HCT116 (cell line): ENCODE data around the gene ZNF618. TPM values are rescaled to one million over a fixed set of nuclear protein-coding genes. Genes with fewer than 3 reads are reported as not detected.

ENCODE experiments used
- ATAC-seq: fragments of 200-7000 bp; cut with Tn5 transposase; 2 replicates; pipeline ENCODE4 v1.9.1; 2020; ENCODE audit warnings: mild to moderate bottlenecking, moderate library complexity
- BruUV-seq: library from RNA; stranded (reverse); fragments of 400-500 nt; replicated peaks from 2 replicates; lab custom pipeline; 2021; lab: Mats Ljungman, UMichigan
- CTCF ChIA-PET: fragments of 300-600 bp; sonication (Branson Sonifier 250); formaldehyde crosslinking; loops from one replicate; lab custom pipeline; 2021; ENCODE audit warnings: antibody characterized with exemption; lab: Charles Lee
- POLR2A ChIA-PET: fragments of 300-600, 350-600 bp; sonication (Branson Sonifier 250); formaldehyde crosslinking; loops from one replicate; lab custom pipeline; 2021; ENCODE audit warnings: antibody characterized with exemption; lab: Charles Lee
- RAD21 ChIA-PET, 2 experiments: fragments of 300-600 bp; sonication (Branson Sonifier 250); formaldehyde crosslinking; loops; one replicate each; lab custom pipeline; 2023; ENCODE audit warnings: low total read pairs in 2 of 2; ENCODE audit not compliant: uncharacterized antibody in 2 of 2, unreplicated experiment in 2 of 2, low non-redundant PET in 1 of 2; lab: Charles Lee
- DNase-seq: peaks from one replicate; pipeline ENCODE4 v3.0.0-alpha.2; 2010; ENCODE audit warnings: low read depth, low spot score
- H2AFZ ChIP-seq: fragments of 200-600 bp; shearing (Covaris generic), sonication (generic); 2 replicates; pipeline ENCODE4 v1.6.1; 2017; ENCODE audit warnings: low read depth, mixed run types, mixed read lengths, antibody characterized with exemption, low read length; ENCODE audit not compliant: poor library complexity, severe bottlenecking
- H3K27ac ChIP-seq: 2 replicates; pipeline ENCODE4 v1.5.1; 2012; ENCODE audit warnings: low read depth, low read length
- H3K27me3 ChIP-seq: fragments of 200-600 bp; sonication (generic); 2 replicates; pipeline ENCODE4 v1.6.1; 2016; ENCODE audit warnings: mixed run types, low read length, mixed read lengths; ENCODE audit not compliant: insufficient read depth
- H3K36me3 ChIP-seq, 2 experiments: fragments of 200-500 bp in 1 of 2; fragments of 200-600 bp in 1 of 2; sonication (Bioruptor generic) in 1 of 2; sonication (generic) in 1 of 2; 2 replicates each; pipeline versions ENCODE4 v1.5.1 to v1.6.1; 2014 to 2016; ENCODE audit warnings: low read length in 2 of 2, inconsistent platforms in 1 of 2, mixed read lengths in 1 of 2, mixed run types in 1 of 2; ENCODE audit not compliant: insufficient read depth in 2 of 2, control insufficient read depth in 1 of 2
- H3K4me1 ChIP-seq, 2 experiments: fragments of 200-600 bp in 1 of 2; sonication (generic) in 1 of 2; 2 replicates each; pipeline versions ENCODE4 v1.5.1 to v1.6.1; 2012 to 2017; ENCODE audit warnings: low read length in 2 of 2, inconsistent platforms in 1 of 2, mild to moderate bottlenecking in 1 of 2, mixed read lengths in 1 of 2, mixed run types in 1 of 2, moderate library complexity in 1 of 2; ENCODE audit not compliant: insufficient read depth in 2 of 2, control insufficient read depth in 1 of 2
- H3K4me2 ChIP-seq: fragments of 200-600 bp; sonication (generic); 2 replicates; pipeline ENCODE4 v1.6.1; 2017; ENCODE audit warnings: mixed run types, low read length, mixed read lengths
- H3K4me3 ChIP-seq, 2 experiments: fragments of 200-600 bp in 1 of 2; sonication (generic) in 1 of 2; replicated peaks in 1 of 2; 2 replicates each; pipeline ENCODE4 v1.5.1; 2011 to 2016; ENCODE audit warnings: low read length in 2 of 2, control low read depth in 1 of 2, low read depth in 1 of 2, mild to moderate bottlenecking in 1 of 2, mixed read lengths in 1 of 2, mixed run types in 1 of 2
- H3K79me2 ChIP-seq: fragments of 200-600 bp; sonication (generic); 2 replicates; pipeline ENCODE4 v1.6.1; 2017; ENCODE audit warnings: mild to moderate bottlenecking, mixed run types, low read length, moderate library complexity, mixed read lengths; ENCODE audit not compliant: insufficient read depth
- H3K9ac ChIP-seq: fragments of 200-600 bp; sonication (generic); 2 replicates; pipeline ENCODE4 v1.6.1; 2016; ENCODE audit warnings: low read length, mixed read lengths
- H3K9me2 ChIP-seq: fragments of 200-600 bp; sonication (generic), shearing (Covaris generic); 2 replicates; pipeline ENCODE4 v1.6.1; 2017; ENCODE audit warnings: mixed run types, mild to moderate bottlenecking, moderate library complexity; ENCODE audit not compliant: insufficient read depth
- H3K9me3 ChIP-seq, 2 experiments: fragments of 200-500 bp in 1 of 2; fragments of 200-600 bp in 1 of 2; sonication (Bioruptor generic) in 1 of 2; sonication (generic) in 1 of 2; 2 replicates each; pipeline ENCODE4 v1.6.1; 2014 to 2017; ENCODE audit warnings: low read length in 2 of 2, mixed read lengths in 2 of 2, inconsistent platforms in 1 of 2, low read depth in 1 of 2, mild to moderate bottlenecking in 1 of 2, mixed run types in 1 of 2, moderate library complexity in 1 of 2; ENCODE audit not compliant: control insufficient read depth in 1 of 2, insufficient read depth in 1 of 2
- H4K20me1 ChIP-seq: fragments of 200-600 bp; sonication (generic), shearing (Covaris generic); 2 replicates; pipeline ENCODE4 v1.6.1; 2017; ENCODE audit warnings: mixed run types, mild to moderate bottlenecking, moderate library complexity; ENCODE audit not compliant: insufficient read depth
- CBX3 ChIP-seq: IDR thresholded peaks from 2 replicates; pipeline ENCODE4 v1.6.1; 2012; ENCODE audit warnings: low read depth
- EGR1 ChIP-seq: IDR thresholded peaks from 2 replicates; pipeline ENCODE4 v1.6.1; 2012; ENCODE audit warnings: low read depth
- ELF1 ChIP-seq: IDR thresholded peaks from 2 replicates; pipeline ENCODE4 v1.6.1; 2012; ENCODE audit warnings: low read depth, borderline replicate concordance
- EZH2 ChIP-seq: fragments of 200-600 bp; sonication (generic); IDR thresholded peaks from 2 replicates; pipeline ENCODE4 v1.6.1; 2017; ENCODE audit warnings: antibody characterized with exemption, mixed run types
- EZH2phosphoT487 ChIP-seq: fragments of 200-600 bp; IDR thresholded peaks from 2 replicates; pipeline ENCODE4 v1.6.1; 2018; ENCODE audit warnings: antibody characterized with exemption, borderline replicate concordance
- JUND ChIP-seq: IDR thresholded peaks from 2 replicates; pipeline ENCODE4 v1.6.1; 2012
- POLR2A ChIP-seq: IDR thresholded peaks from 2 replicates; pipeline ENCODE4 v1.7.0; 2011; ENCODE audit warnings: borderline replicate concordance; ENCODE audit not compliant: insufficient read depth, insufficient read length; ENCODE audit errors: extremely low read depth
- POLR2AphosphoS5 ChIP-seq: IDR thresholded peaks from 2 replicates; pipeline ENCODE4 v1.6.1; 2011; ENCODE audit warnings: mild to moderate bottlenecking, low read depth, low read length, moderate library complexity
- RAD21 ChIP-seq: IDR thresholded peaks from 2 replicates; pipeline ENCODE4 v1.6.1; 2012; ENCODE audit warnings: low read depth, mild to moderate bottlenecking
- SIN3A ChIP-seq: IDR thresholded peaks from 2 replicates; pipeline ENCODE4 v1.6.1; 2012; ENCODE audit warnings: low read depth
- SP1 ChIP-seq: IDR thresholded peaks from 2 replicates; pipeline ENCODE4 v1.6.1; 2012; ENCODE audit warnings: low read depth
- SRF ChIP-seq: IDR thresholded peaks from 2 replicates; pipeline ENCODE4 v1.6.1; 2012; ENCODE audit warnings: low read depth
- TCF7L2 ChIP-seq: IDR thresholded peaks from 2 replicates; pipeline ENCODE4 v1.7.0; 2011; ENCODE audit warnings: borderline replicate concordance, inconsistent platforms; ENCODE audit not compliant: insufficient read depth, insufficient read length; ENCODE audit errors: extremely low read depth
- YY1 ChIP-seq: IDR thresholded peaks from 2 replicates; pipeline ENCODE4 v1.6.1; 2011; ENCODE audit warnings: low read length, low read depth, moderate library complexity, mild to moderate bottlenecking; ENCODE audit not compliant: insufficient replicate concordance; ENCODE audit errors: extremely low read depth
- ZFX ChIP-seq: fragments of 450-650 bp; IDR thresholded peaks from 2 replicates; pipeline ENCODE4 v1.6.1; 2017
- ZNF274 ChIP-seq: fragments of 200-500 bp; sonication (Bioruptor generic); IDR thresholded peaks from 2 replicates; pipeline ENCODE4 v1.6.1; 2014; ENCODE audit warnings: mild to moderate bottlenecking, low read depth, low read length, inconsistent platforms
- intact Hi-C: fragments of 100-400 bp; cut with micrococcal nuclease; formaldehyde crosslinking; loops from 2 replicates; pipeline ENCODE4 v1.10.0; 2022
- total RNA-seq: library from RNA; stranded (reverse); gene quantifications from one replicate; pipeline ENCODE4 v1.2.1, GENCODE V29; 2021; ENCODE audit not compliant: unreplicated experiment
- TF ChIP-seq, protein P1 (sequence below), 3 experiments: fragments of 200-600 bp in 1 of 3; sonication (generic) in 1 of 3; IDR thresholded peaks in 2 of 3; conservative IDR thresholded peaks in 1 of 3; 2 replicates each; pipeline ENCODE4 v1.5.1; 2012 to 2017; ENCODE audit warnings: low read depth in 2 of 3, low read length in 2 of 3, antibody characterized with exemption in 1 of 3, borderline replicate concordance in 1 of 3, control low read depth in 1 of 3, mild to moderate bottlenecking in 1 of 3, mixed read lengths in 1 of 3, mixed run types in 1 of 3, moderate library complexity in 1 of 3; ENCODE audit not compliant: insufficient read depth in 1 of 3
- TF ChIP-seq, protein P2 (sequence below): IDR thresholded peaks from 2 replicates; pipeline ENCODE4 v1.6.1; 2011; ENCODE audit warnings: mild to moderate bottlenecking, low read length, moderate library complexity; ENCODE audit not compliant: insufficient replicate concordance; ENCODE audit errors: extremely low read depth
- TF ChIP-seq, protein P3 (sequence below): IDR thresholded peaks from 2 replicates; pipeline ENCODE4 v1.6.1; 2012; ENCODE audit warnings: low read depth

Gene ZNF618
- total RNA-seq, 1 experiment from 2014 or later: 13.5 TPM

DNA sequence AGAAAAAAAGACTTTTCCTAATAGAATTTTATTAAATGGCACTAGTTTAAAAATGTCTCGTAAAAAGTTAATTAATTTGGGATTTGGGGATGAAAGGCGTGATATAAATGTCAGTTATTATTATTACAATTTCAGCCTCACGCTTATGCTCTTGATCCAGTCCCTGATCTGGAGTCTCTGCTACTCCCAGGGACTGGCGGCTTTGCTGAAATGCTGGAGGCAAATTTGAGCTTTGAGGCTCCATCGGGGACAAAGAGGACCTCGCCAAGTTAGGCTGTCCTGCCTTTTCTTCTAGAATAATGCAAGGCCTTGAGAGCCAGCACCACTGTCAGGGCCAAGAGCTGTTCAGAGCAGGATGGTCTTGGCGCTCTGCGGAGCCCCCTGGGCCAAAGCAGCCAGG lies 69.7 kb downstream of the ZNF618 start:
- H2AFZ ChIP-seq: no peak overlapping the region
- H3K4me3 ChIP-seq: no peak overlapping the region
- DNase-seq (no peak), ATAC-seq (no peak)
- no peaks in the 10 kb centered on the region for H3K9me2 ChIP-seq
- no peaks in the 10 kb centered on the region for H3K27me3 ChIP-seq
- H3K79me2 ChIP-seq: no peaks in the 10 kb centered on the region
- intact Hi-C loops: no loop called here
- ChIA-PET CTCF (no interaction called here), POLR2A (no interaction called here), RAD21 (no interaction called here)
- no peaks in the 10 kb centered on the region for H4K20me1 ChIP-seq
- H3K36me3 ChIP-seq: no peaks in the 10 kb centered on the region
- no peak overlapping the region for H3K9ac ChIP-seq
- no peaks in the 10 kb centered on the region for H3K9me3 ChIP-seq
- no peak for TF ChIP-seq JUND
- TF ChIP-seq CBX3: no peak
- TF ChIP-seq EZH2phosphoT487: no peak
- no peak for TF ChIP-seq POLR2A
- TF ChIP-seq RAD21: no peak
- TF ChIP-seq TCF7L2: no peak
- TF ChIP-seq ELF1: no peak
- TF ChIP-seq EGR1: no peak
- TF ChIP-seq POLR2AphosphoS5: no peak
- no peak for TF ChIP-seq SP1
- no peak for TF ChIP-seq ZFX
- TF ChIP-seq SRF: no peak
- no peak for TF ChIP-seq ZNF274
- no peak for TF ChIP-seq SIN3A
- TF ChIP-seq, protein P1, sequence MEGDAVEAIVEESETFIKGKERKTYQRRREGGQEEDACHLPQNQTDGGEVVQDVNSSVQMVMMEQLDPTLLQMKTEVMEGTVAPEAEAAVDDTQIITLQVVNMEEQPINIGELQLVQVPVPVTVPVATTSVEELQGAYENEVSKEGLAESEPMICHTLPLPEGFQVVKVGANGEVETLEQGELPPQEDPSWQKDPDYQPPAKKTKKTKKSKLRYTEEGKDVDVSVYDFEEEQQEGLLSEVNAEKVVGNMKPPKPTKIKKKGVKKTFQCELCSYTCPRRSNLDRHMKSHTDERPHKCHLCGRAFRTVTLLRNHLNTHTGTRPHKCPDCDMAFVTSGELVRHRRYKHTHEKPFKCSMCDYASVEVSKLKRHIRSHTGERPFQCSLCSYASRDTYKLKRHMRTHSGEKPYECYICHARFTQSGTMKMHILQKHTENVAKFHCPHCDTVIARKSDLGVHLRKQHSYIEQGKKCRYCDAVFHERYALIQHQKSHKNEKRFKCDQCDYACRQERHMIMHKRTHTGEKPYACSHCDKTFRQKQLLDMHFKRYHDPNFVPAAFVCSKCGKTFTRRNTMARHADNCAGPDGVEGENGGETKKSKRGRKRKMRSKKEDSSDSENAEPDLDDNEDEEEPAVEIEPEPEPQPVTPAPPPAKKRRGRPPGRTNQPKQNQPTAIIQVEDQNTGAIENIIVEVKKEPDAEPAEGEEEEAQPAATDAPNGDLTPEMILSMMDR (IDR thresholded peaks at IDR 0.05 in 2 of 3, conservative IDR thresholded peaks at IDR 0.05 in 1 of 3; ENCODE audit: borderline replicate concordance in 1 of 3, insufficient read depth in 1 of 3, low read depth in 2 of 3, low read length in 2 of 3): no peak
- no peak for TF ChIP-seq EZH2
- TF ChIP-seq YY1: no peak
- TF ChIP-seq, protein P2, sequence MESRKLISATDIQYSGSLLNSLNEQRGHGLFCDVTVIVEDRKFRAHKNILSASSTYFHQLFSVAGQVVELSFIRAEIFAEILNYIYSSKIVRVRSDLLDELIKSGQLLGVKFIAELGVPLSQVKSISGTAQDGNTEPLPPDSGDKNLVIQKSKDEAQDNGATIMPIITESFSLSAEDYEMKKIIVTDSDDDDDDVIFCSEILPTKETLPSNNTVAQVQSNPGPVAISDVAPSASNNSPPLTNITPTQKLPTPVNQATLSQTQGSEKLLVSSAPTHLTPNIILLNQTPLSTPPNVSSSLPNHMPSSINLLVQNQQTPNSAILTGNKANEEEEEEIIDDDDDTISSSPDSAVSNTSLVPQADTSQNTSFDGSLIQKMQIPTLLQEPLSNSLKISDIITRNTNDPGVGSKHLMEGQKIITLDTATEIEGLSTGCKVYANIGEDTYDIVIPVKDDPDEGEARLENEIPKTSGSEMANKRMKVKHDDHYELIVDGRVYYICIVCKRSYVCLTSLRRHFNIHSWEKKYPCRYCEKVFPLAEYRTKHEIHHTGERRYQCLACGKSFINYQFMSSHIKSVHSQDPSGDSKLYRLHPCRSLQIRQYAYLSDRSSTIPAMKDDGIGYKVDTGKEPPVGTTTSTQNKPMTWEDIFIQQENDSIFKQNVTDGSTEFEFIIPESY: no peak
- TF ChIP-seq, protein P3, sequence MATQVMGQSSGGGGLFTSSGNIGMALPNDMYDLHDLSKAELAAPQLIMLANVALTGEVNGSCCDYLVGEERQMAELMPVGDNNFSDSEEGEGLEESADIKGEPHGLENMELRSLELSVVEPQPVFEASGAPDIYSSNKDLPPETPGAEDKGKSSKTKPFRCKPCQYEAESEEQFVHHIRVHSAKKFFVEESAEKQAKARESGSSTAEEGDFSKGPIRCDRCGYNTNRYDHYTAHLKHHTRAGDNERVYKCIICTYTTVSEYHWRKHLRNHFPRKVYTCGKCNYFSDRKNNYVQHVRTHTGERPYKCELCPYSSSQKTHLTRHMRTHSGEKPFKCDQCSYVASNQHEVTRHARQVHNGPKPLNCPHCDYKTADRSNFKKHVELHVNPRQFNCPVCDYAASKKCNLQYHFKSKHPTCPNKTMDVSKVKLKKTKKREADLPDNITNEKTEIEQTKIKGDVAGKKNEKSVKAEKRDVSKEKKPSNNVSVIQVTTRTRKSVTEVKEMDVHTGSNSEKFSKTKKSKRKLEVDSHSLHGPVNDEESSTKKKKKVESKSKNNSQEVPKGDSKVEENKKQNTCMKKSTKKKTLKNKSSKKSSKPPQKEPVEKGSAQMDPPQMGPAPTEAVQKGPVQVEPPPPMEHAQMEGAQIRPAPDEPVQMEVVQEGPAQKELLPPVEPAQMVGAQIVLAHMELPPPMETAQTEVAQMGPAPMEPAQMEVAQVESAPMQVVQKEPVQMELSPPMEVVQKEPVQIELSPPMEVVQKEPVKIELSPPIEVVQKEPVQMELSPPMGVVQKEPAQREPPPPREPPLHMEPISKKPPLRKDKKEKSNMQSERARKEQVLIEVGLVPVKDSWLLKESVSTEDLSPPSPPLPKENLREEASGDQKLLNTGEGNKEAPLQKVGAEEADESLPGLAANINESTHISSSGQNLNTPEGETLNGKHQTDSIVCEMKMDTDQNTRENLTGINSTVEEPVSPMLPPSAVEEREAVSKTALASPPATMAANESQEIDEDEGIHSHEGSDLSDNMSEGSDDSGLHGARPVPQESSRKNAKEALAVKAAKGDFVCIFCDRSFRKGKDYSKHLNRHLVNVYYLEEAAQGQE: no peak
- BruUV-seq: no TSS peak
- H3K4me2 ChIP-seq: no peak overlapping the region
- H3K27ac ChIP-seq: no peak overlapping the region
- H3K4me1 ChIP-seq: no peaks in the 10 kb centered on the region
